GM12891 (cell line): ENCODE results near the gene SEMA4D.

Experiments
- DNase-seq: peaks from one replicate; pipeline ENCODE4 v3.0.0; 2011; ENCODE audit warnings: low spot score; ENCODE audit not compliant: insufficient read length
- FAIRE-seq: peaks from 2 replicates; lab custom pipeline; 2011; peaks lifted over from hg19 to GRCh38; lab: Jason Lieb, UNC
- PAX5 ChIP-seq: IDR thresholded peaks from 2 replicates; pipeline ENCODE4 v1.6.1; 2011; ENCODE audit warnings: low read length, moderate library complexity, mild to moderate bottlenecking; ENCODE audit not compliant: insufficient read depth, severe bottlenecking
- POLR2A ChIP-seq: IDR thresholded peaks from 2 replicates; pipeline ENCODE4 v1.6.1; 2011; ENCODE audit warnings: low read depth, low read length, control low read depth
- POLR2AphosphoS5 ChIP-seq: IDR thresholded peaks from 2 replicates; pipeline ENCODE4 v1.6.1; 2011; ENCODE audit warnings: low read depth, low read length, control low read depth
- POU2F2 ChIP-seq: IDR thresholded peaks from 2 replicates; pipeline ENCODE4 v1.6.1; 2011; ENCODE audit warnings: low read depth, mild to moderate bottlenecking, control low read depth, low read length, moderate library complexity
- SPI1 ChIP-seq: IDR thresholded peaks from 2 replicates; pipeline ENCODE4 v1.6.1; 2011; ENCODE audit warnings: low read depth, low read length, control low read depth
- TAF1 ChIP-seq: IDR thresholded peaks from 2 replicates; pipeline ENCODE4 v1.6.1; 2011; ENCODE audit warnings: low read depth, low read length, control low read depth

Gene SEMA4D

DNA sequence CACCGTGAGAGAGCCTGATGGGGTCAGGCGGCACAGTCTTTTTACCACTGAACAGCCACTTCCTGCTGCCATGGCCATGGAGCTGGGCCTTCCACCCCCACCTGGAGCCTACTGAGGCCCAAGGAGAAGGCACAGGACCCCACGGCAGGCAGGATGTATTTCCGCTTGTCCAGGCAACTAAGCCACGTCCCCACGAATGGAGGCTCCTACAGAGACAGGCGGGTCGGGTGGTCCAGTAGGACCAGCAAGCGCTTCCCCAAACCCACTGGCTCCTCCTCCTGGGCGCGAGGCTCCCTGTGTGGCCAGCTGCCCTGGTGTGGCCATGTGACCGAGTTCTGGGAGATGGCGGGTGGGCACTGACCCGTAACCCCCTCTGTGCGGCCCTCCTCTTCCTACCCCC, 113.1 kb downstream of the SEMA4D start:
- TF ChIP-seq POLR2A (no peak), PAX5 (no peak), POLR2AphosphoS5 (no peak), TAF1 (no peak), POU2F2 (no peak), SPI1 (no peak)
- DNase-seq (no peak), FAIRE-seq (no peak)

DNA sequence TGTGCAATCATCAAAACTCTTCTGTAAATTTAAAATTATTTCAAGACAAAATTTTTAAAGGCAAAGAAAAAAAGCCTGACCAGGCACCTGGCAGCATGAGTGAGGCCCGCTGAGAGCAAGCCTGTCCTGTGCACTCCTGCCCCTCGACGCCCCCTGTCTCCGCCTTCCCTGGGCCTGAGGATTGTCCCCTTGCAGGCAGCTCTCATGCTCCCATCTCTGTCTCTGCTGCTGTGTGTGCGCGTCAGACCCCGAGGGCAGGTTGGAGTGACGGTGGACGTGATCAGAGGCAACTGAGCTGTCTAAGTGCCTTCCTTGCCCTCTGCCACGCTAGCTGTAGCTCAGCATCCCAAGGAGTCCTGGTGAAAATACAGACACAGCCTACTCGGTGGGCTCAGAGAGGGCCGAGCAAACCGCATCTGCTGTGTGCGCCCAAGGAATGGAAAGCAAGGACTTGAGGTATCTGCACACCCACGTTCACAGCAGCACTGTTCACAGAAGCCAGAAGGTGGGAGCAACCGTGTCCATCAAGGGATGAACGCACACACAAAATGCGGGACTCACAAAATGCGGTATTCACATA, 114.1 kb downstream of the SEMA4D start:
- TF ChIP-seq POU2F2 = no peak
- no peak for TF ChIP-seq POLR2AphosphoS5
- TF ChIP-seq POLR2A = no peak
- TF ChIP-seq PAX5 = no peak
- no peak for TF ChIP-seq TAF1
- no peak for TF ChIP-seq SPI1
- FAIRE-seq = no peak
- DNase-seq = no peak

DNA sequence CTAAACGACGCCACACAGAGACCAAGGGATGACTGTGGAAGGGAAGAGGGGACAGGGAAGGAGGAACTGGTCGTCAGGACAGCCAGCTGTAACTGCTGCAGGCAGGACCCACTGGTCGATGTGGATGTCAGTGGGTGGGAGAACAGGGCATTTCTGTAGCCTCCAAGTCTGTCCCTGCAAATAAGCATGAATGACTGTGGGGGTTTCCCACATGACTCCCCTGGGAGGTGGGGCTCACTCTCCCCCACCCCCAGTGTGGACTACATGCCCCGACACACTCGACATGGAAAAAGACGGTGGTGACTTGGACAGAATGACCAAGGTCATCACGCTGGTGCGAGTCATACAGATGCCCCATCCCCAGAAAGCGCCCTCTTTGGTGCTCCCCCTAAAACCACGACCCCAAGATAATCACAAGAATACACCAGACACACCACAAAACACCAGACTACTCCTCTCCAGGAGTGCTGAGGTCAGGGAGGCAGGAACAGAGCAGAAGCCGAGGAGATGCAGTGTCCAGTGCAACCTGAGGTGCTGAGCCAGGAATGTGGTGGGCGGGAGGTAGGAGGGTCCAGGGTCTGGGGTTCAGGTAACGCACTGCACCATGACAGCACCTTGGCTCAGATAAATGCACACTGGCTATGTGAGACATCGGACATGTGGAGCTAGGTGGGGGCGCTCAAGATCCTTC, 114.7 kb downstream of the SEMA4D start:
- FAIRE-seq = no peak
- TF ChIP-seq SPI1 (no peak), POLR2A (no peak), TAF1 (no peak), POLR2AphosphoS5 (no peak), POU2F2 (peak; percentile 5; the same call in 1 of the 2 replicates), PAX5 (no peak)
- DNase-seq = no peak

DNA sequence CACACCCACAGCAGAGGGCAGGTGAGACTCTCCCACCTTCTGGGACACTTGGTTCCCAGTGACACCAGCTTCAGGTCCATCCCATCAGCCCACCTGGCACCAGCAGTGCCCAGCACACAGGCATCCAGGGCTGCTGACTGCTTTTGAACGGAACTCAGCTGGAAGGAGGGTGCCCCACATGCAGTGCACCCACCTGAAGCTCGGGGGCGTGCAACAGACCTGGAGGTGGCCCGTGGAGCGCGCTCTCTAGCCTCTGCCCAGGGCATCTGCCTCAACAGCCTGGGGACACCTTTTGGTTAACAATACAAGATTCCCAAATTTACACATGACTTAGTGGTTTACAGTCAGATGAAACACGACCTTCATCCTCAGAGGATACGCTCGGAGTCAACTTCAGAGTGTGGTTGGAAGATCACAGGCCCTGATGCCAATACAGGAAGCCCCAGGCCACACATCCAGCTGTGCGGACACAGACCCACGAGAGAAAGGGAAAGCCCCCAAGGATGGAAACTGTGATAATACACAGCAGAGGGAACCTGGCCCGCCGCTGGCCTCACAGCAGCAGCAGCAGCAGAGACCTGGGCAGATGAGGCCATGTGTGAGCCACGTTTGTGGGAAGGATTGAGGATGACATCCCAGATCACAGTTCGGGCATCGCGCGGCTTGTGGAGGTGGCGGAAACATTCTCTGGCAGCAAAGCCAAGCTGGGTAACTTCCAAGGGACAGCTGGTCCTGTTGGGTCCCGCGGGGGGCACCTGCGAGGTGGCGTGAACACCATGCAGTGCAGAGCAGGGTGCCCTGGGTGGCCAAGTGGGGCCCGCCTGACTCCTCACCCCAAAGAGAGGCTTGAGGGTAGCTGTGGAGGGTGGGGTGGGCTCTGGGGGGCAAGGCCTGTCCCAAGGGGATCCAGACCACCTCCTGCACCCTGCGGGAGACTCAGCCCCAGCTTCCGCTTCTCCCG, 115.6 kb downstream of the SEMA4D start:
- FAIRE-seq (no peak), DNase-seq (no peak)
- TF ChIP-seq POU2F2 = no peak
- TF ChIP-seq SPI1 = no peak

DNA sequence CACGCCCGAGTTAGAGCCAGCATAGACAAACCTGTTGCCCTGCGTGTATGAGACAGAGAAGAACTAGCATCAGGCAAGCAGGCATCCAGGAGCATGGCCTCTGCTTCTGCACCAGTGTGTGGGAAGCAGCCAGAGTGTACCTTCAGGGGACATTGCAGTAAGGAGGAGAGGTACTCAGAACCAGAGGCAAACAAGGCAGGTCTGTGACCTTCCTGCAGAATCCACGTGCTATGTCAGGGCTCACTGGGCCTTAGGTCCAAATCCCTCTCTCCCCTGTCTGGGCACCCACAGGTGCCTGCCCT, 116.7 kb downstream of the SEMA4D start:
- FAIRE-seq (no peak), DNase-seq (no peak)
- TF ChIP-seq TAF1 (no peak), POLR2AphosphoS5 (no peak), SPI1 (no peak), POLR2A (no peak), POU2F2 (no peak), PAX5 (no peak)

DNA sequence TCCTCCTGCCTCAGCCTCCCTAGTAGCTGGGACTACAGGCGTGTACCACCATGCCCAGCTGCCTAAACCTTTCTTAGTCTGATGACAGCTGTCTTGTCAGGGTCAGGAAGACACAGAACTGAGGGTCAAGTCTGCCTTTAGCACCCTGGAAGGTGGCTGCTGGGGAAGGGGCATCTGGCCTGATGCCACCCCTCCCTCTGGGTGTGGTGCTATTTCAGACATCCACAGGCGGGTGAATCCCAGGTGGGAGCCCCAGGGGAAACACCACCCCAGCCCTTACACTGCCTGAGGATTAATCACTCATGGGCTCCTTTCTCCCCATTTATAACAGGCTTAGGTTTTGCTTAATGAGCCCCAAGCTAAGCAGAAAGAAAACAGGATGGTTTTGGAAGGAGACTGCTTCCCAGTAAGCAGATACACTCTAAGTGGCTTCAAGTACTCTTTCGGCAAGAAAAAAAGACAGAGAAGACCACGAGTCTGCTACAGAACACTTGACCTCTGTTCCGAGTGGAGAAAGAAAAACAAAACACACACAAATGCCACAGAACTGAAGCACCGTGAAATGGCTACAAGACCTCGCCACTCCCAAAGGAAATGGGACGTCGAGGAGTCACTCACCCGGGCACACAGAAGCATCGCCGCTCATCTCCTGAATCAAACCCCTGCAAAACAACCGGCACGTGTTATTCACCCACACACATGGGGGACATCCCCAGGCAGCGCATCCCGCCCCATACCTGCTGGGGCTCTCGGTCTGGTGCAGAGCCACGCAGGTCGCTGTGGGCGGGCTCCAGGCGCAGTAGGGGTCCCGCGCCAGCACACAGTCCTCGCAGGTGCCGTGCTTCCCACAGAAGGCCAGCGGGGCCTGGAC, 117.2 kb downstream of the SEMA4D start:
- FAIRE-seq = no peak
- no peak for TF ChIP-seq TAF1
- no peak for TF ChIP-seq POLR2A
- TF ChIP-seq SPI1 = no peak
- no peak for TF ChIP-seq PAX5
- TF ChIP-seq POLR2AphosphoS5 = no peak; the same call in 1 of the 2 replicates
- no peak for TF ChIP-seq POU2F2
- no peak for DNase-seq

DNA sequence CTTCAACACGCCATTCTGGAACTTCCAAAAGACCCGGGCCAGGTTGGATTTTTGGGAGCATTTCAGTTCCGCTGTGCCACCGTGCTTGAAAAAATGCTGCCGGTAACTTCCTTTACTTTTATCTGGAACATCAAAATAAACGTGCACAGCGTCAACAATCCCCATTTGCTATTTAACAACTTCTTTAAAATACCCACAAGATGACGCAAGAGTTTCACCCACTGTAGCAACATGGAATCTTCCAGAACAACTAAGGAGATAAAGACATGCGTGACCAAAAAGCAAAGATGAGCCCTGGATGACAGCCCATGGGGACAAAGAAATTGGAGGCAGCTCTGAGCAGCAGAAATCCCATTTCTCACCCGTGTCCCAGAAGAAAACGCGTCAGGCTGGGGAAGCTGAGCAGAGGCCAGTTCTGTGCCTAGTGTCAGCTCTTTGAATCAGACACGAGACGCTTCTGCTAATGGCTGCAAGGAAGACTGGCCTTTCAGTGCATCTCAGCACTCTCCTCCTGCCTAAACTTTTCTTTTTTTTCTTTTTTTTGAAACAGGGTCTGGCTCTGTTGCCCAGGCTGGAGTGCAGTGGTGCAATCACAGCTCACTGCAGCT, 118.3 kb downstream of the SEMA4D start:
- no peak for FAIRE-seq
- no peak for DNase-seq
- no peak for TF ChIP-seq TAF1
- no peak for TF ChIP-seq PAX5
- no peak for TF ChIP-seq POLR2AphosphoS5
- no peak for TF ChIP-seq POLR2A
- TF ChIP-seq SPI1 = no peak
- no peak for TF ChIP-seq POU2F2

DNA sequence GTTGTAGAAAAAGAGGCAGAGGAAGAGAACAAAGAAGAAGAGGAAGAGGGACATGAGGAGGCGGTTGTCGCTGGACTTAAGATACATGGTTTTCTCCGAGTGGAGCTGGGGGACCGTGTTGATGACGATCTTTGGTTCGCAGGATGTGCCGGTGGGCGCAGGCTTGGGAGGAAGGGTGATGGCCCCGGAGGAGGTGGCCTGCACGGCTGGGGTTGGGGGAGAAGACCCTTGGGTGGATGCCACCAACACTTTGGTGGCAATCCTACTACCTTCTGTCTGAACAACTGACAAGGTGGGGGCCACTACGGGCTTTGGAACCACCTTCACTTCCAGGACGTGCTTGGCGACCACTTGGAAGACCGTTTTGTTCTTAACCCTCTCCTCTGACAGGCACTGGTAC, 118.9 kb downstream of the SEMA4D start:
- DNase-seq = no peak
- TF ChIP-seq POLR2AphosphoS5 = no peak
- TF ChIP-seq POLR2A = no peak
- TF ChIP-seq PAX5 = no peak
- FAIRE-seq = no peak

DNA sequence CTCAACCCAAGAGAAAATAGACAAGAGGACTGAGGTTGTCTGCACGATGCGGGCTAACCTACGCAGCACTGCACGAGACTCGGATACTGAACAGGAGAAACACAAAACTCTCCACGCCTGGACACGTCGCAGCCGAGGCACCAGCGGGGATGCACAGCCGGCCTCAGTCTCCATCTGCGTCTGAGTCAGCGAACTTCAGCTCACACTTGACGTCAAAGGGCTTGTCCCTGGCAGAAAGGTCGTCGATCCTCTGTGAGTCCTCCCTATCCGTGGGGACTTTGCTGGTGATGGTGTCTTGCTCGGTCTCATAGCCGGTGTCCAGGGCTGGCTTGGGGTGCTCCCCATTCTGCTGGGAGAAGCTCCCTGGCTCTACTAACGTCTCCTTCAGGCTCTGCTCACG, 119.4 kb downstream of the SEMA4D start:
- DNase-seq (no peak), FAIRE-seq (no peak)
- TF ChIP-seq POLR2A (no peak), POU2F2 (no peak), SPI1 (no peak), TAF1 (no peak), PAX5 (no peak), POLR2AphosphoS5 (no peak)
